HG03039 (cell line): ENCODE results near the gene MRPS18A.

ENCODE experiments used
- ATAC-seq: cut with Tn5 transposase; IDR thresholded peaks from one replicate; pipeline ENCODE4 v1.9.1; 2021; ENCODE audit warnings: mild to moderate bottlenecking, moderate library complexity; ENCODE audit not compliant: unreplicated experiment

Gene MRPS18A

GRCh38 chr6:43699564-43700186 lies 12.1 kb upstream of the MRPS18A start:
- ATAC-seq, result no peak

GRCh38 chr6:43698584-43699349 lies 11.2 kb upstream of the MRPS18A start:
- ATAC-seq, result no peak

- no peak for ATAC-seq
These were observed 9.8 kb upstream of the MRPS18A start for GRCh38 chr6:43697421-43697820.

GRCh38 chr6:43695967-43696291 lies 8.3 kb upstream of the MRPS18A start:
- ATAC-seq, result no peak

GRCh38 chr6:43695215-43695966 lies 7.8 kb upstream of the MRPS18A start:
- ATAC-seq, result no peak

GRCh38 chr6:43689421-43689820 lies 1.8 kb upstream of the MRPS18A start:
- ATAC-seq, result no peak

- ATAC-seq, result no peak
These were observed 533 bp downstream of the MRPS18A start for GRCh38 chr6:43687079-43687436.

- no peak for ATAC-seq
These were observed 3.7 kb downstream of the MRPS18A start for GRCh38 chr6:43683708-43684455.

GRCh38 chr6:43682724-43683429 lies 4.7 kb downstream of the MRPS18A start:
- ATAC-seq, result no peak

GRCh38 chr6:43681303-43681702 lies 6.3 kb downstream of the MRPS18A start:
- ATAC-seq, result no peak

GRCh38 chr6:43680308-43681200 lies 7.0 kb downstream of the MRPS18A start:
- no peak for ATAC-seq

- no peak for ATAC-seq
These were observed 8.5 kb downstream of the MRPS18A start for GRCh38 chr6:43679057-43679456.

GRCh38 chr6:43678341-43678740 lies 9.2 kb downstream of the MRPS18A start:
- ATAC-seq, result no peak

- ATAC-seq, result no peak
These were observed 9.8 kb downstream of the MRPS18A start for GRCh38 chr6:43677759-43678158.

- ATAC-seq, result no peak
These were observed 10.5 kb downstream of the MRPS18A start for GRCh38 chr6:43676962-43677606.

- no peak for ATAC-seq
These were observed 12.7 kb downstream of the MRPS18A start for GRCh38 chr6:43674921-43675320.

- no peak for ATAC-seq
These were observed 13.3 kb downstream of the MRPS18A start for GRCh38 chr6:43674291-43674690.

- ATAC-seq, result no peak
These were observed 14.0 kb downstream of the MRPS18A start for GRCh38 chr6:43673444-43674084.
